Measurements from ENCODE around the gene PSMA5.

- TF ChIP-seq CTCF (IDR thresholded peaks at IDR 0.05) (no peak), EP300 (IDR thresholded peaks at IDR 0.05) (no peak), NPAS2 (CRISPR knock-in tag; IDR thresholded peaks at IDR 0.05; ENCODE audit: borderline replicate concordance) (no peak), FOSL2 (IDR thresholded peaks at IDR 0.05) (no peak), FOSL2 (CRISPR knock-in tag; IDR thresholded peaks at IDR 0.05) (no peak), SREBF2 (IDR thresholded peaks at IDR 0.05) (no peak), RAD21 (conservative IDR thresholded peaks at IDR 0.05 in 1 of 2, IDR thresholded peaks at IDR 0.05 in 1 of 2) (no peak)
These were observed 42.7 kb upstream of the PSMA5 start for GRCh38 chr1:109468903-109469302.
